K562 (cell line): Measurements from ENCODE around the gene TERB1. TPM values are rescaled to one million over a fixed set of nuclear protein-coding genes. Genes with fewer than 3 reads are reported as not detected.
A peak's percentile ranks its signal among the peaks of the same experiment; 100 is the strongest.

Source experiments
- ATAC-seq: fragments of 200-7000 bp; cut with Tn5 transposase; 3 replicates; pipeline ENCODE4 v1.9.1; 2020; ENCODE audit warnings: moderate library complexity
- BruUV-seq: library from RNA; stranded (reverse); fragments of 400-500 nt; replicated peaks from 2 replicates; lab custom pipeline; 2021; lab: Mats Ljungman, UMichigan
- CTCF ChIA-PET: fragments of 300-600 bp; formaldehyde crosslinking; extraction: SDS; loops from one replicate; lab custom pipeline; 2021; ENCODE audit warnings: low intra/inter-chr PET ratio; lab: Yijun Ruan, JAX
- POLR2A ChIA-PET: fragments of 300-600, 350-650 bp; sonication (Branson Sonifier 250); formaldehyde crosslinking; extraction: SDS; loops from one replicate; lab custom pipeline; 2021; ENCODE audit warnings: antibody characterized with exemption, inconsistent platforms; lab: Yijun Ruan, JAX
- DNase-seq, 4 experiments: peaks; one replicate each; pipeline versions ENCODE4 v3.0.0 to v3.0.0-alpha.2; 2011 to 2018; ENCODE audit warnings: low spot score in 3 of 4, mixed read lengths in 3 of 4; ENCODE audit errors: extremely low read depth in 1 of 4
- FAIRE-seq: peaks from 2 replicates; lab custom pipeline; 2011; peaks lifted over from hg19 to GRCh38; lab: Jason Lieb, UNC
- H2AFZ ChIP-seq: 2 replicates; pipeline ENCODE4 v1.6.0; 2011; ENCODE audit warnings: low read depth, low read length, control low read depth, inconsistent platforms
- H3K27ac ChIP-seq: fragments of 200-600 bp; 3 replicates; pipeline ENCODE4 v1.8.0; 2011; ENCODE audit warnings: low read depth, mild to moderate bottlenecking, control low read depth, inconsistent platforms, low read length, moderate library complexity, mixed read lengths; ENCODE audit errors: extremely low read depth
- H3K27me3 ChIP-seq, 2 experiments: fragments of 300-600 bp in 1 of 2; 2 replicates in 1 of 2; 3 replicates in 1 of 2; pipeline versions ENCODE4 v1.6.0 to v1.8.0; 2011; ENCODE audit warnings: inconsistent platforms in 2 of 2, low read length in 2 of 2, mild to moderate bottlenecking in 1 of 2, mixed read lengths in 1 of 2, moderate library complexity in 1 of 2; ENCODE audit not compliant: control insufficient read depth in 2 of 2, insufficient read depth in 2 of 2
- H3K36me3 ChIP-seq: fragments of 300-600 bp; 3 replicates; pipeline ENCODE4 v1.8.0; 2011; ENCODE audit warnings: mild to moderate bottlenecking, low read length, inconsistent platforms; ENCODE audit not compliant: control insufficient read depth, insufficient read depth
- H3K4me1 ChIP-seq, 2 experiments: fragments of 200-600 bp in 1 of 2; replicated peaks in 1 of 2; 2 replicates in 1 of 2; 3 replicates in 1 of 2; pipeline versions ENCODE4 v1.5.1 to v1.8.0; 2011; ENCODE audit warnings: inconsistent platforms in 2 of 2, low read length in 2 of 2, mild to moderate bottlenecking in 1 of 2, mixed read lengths in 1 of 2, moderate library complexity in 1 of 2; ENCODE audit not compliant: control insufficient read depth in 2 of 2, insufficient read depth in 2 of 2
- H3K4me2 ChIP-seq: 2 replicates; pipeline ENCODE4 v1.6.1; 2011; ENCODE audit warnings: low read length, control low read depth, inconsistent platforms, mixed read lengths; ENCODE audit not compliant: insufficient read depth
- H3K4me3 ChIP-seq: fragments of 200-600 bp; sonication (generic), shearing (Covaris generic); 2 replicates; pipeline ENCODE4 v1.5.1; 2016; ENCODE audit warnings: control low read depth, inconsistent platforms
- H3K79me2 ChIP-seq: fragments of 200-600 bp; 3 replicates; pipeline ENCODE4 v1.8.0; 2011; ENCODE audit warnings: low read length, inconsistent platforms; ENCODE audit not compliant: control insufficient read depth, insufficient read depth
- H3K9ac ChIP-seq, 2 experiments: 2 replicates each; pipeline versions ENCODE4 v1.6.0 to v1.6.1; 2011; ENCODE audit warnings: low read depth in 2 of 2, low read length in 2 of 2, control low read depth in 1 of 2, inconsistent platforms in 1 of 2, mild to moderate bottlenecking in 1 of 2, mixed read lengths in 1 of 2; ENCODE audit not compliant: insufficient read depth in 1 of 2
- H3K9me1 ChIP-seq: one replicate; pipeline ENCODE4 v1.6.0; 2011; ENCODE audit warnings: inconsistent platforms, mild to moderate bottlenecking, low read length, moderate library complexity; ENCODE audit not compliant: control insufficient read depth, insufficient read depth
- H3K9me3 ChIP-seq: replicated peaks from 2 replicates; pipeline ENCODE4 v1.5.1; 2011; ENCODE audit warnings: low read depth, low read length, inconsistent platforms; ENCODE audit not compliant: control insufficient read depth, insufficient read depth
- H4K20me1 ChIP-seq: replicated peaks from 2 replicates; pipeline ENCODE4 v1.6.1; 2011; ENCODE audit warnings: low read length, inconsistent platforms, mixed read lengths; ENCODE audit not compliant: control insufficient read depth, insufficient read depth
- CBFA2T2 ChIP-seq: fragments of 450-650 bp; conservative IDR thresholded peaks from 2 replicates; pipeline ENCODE4 v1.6.1; 2017; ENCODE audit warnings: mild to moderate bottlenecking
- CREBBP ChIP-seq: IDR thresholded peaks from one replicate; pipeline ENCODE4 v1.6.1; 2012; ENCODE audit warnings: low read depth, mild to moderate bottlenecking, control low read depth, inconsistent platforms, low read length
- EHMT2 ChIP-seq: fragments of 450-650 bp; IDR thresholded peaks from 2 replicates; pipeline ENCODE4 v1.6.1; 2018; ENCODE audit warnings: antibody characterized with exemption
- EP300 ChIP-seq: IDR thresholded peaks from 2 replicates; pipeline ENCODE4 v1.6.1; 2012; ENCODE audit warnings: low read length, improper control_type of control experiment
- ERF ChIP-seq: fragments of 450-650 bp; formaldehyde crosslinking; IDR thresholded peaks from 2 replicates; pipeline ENCODE4 v1.4.0; 2020; ENCODE audit warnings: mild to moderate bottlenecking, mixed read lengths
- FOSL1 ChIP-seq: fragments of 200-800 bp; sonication (Bioruptor generic); conservative IDR thresholded peaks from 2 replicates; pipeline ENCODE4 v1.6.1; 2016; ENCODE audit warnings: missing genetic modification characterization, missing compliant biosample characterization
- MCM2 ChIP-seq: fragments of 450-650 bp; IDR thresholded peaks from 2 replicates; pipeline ENCODE4 v1.6.1; 2017; ENCODE audit warnings: low read depth, mild to moderate bottlenecking
- MXI1 ChIP-seq: IDR thresholded peaks from 2 replicates; pipeline ENCODE4 v1.6.1; 2011; ENCODE audit warnings: low read depth, mild to moderate bottlenecking, improper control_type of control experiment, low read length
- POLR2AphosphoS5 ChIP-seq: IDR thresholded peaks from 2 replicates; pipeline ENCODE4 v1.6.1; 2011; ENCODE audit warnings: mild to moderate bottlenecking, low read depth, low read length, moderate library complexity; ENCODE audit not compliant: control insufficient read depth, insufficient read depth
- ZBTB1 ChIP-seq: sonication (generic); formaldehyde crosslinking; IDR thresholded peaks from 2 replicates; pipeline ENCODE4 v1.8.1; 2023; ENCODE audit warnings: missing genetic modification reagents, low read depth, mild to moderate bottlenecking, borderline replicate concordance
- ZC3H4 ChIP-seq: sonication (generic); formaldehyde crosslinking; IDR thresholded peaks from 2 replicates; pipeline ENCODE4 v1.9.0; 2021; ENCODE audit warnings: missing genetic modification reagents, borderline replicate concordance
- ZFP36 ChIP-seq: fragments of 150-350 bp; IDR thresholded peaks from 2 replicates; pipeline ENCODE4 v1.6.1; 2018; ENCODE audit warnings: low read length, low read depth; ENCODE audit not compliant: partially characterized antibody
- WGBS: fragments of 100-300 bp; shearing (Covaris generic); methylation state at CpG from one replicate; pipeline ENCODE4 v1.1.6; 2016; ENCODE audit warnings: low coverage, mixed read lengths; ENCODE audit not compliant: insufficient coverage; ENCODE audit errors: missing lambda C conversion rate; 5-methylcytosine and 5-hydroxymethylcytosine counted together
- in situ Hi-C: fragments of 300-500 bp; cut with MboI; formaldehyde crosslinking; loops from 4 replicates; pipeline ENCODE4 v1.15.0; 2018; ENCODE audit warnings: inconsistent platforms, mixed read lengths
- intact Hi-C: fragments of 100-400 bp; cut with micrococcal nuclease; formaldehyde crosslinking; loops from 2 replicates; pipeline ENCODE4 v1.14.2; 2022
- polyA plus RNA-seq, 8 experiments: library from polyadenylated mRNA; depleted of rRNA in 4 of 8; stranded (reverse) in 5 of 8; unstranded in 3 of 8; fragments of >200 nt; fragmentation: Nextera tagmentation in 2 of 8; fragmentation: Illumina TruSeq in 1 of 8; extraction: Ambion mirVana in 2 of 8; extraction: Trizol in 1 of 8; gene quantifications; 2 replicates each; pipeline versions ENCODE4 v1.2.1 to v1.2.3, GENCODE V29; 2011 to 2014; ENCODE audit warnings: inconsistent platforms in 1 of 8, missing spikeins in 1 of 8
- total RNA-seq, 7 experiments: library from RNA; depleted of rRNA in 6 of 7; stranded (reverse); fragments of >200 nt in 6 of 7; fragmentation: Illumina TruSeq in 2 of 7; extraction: Trizol in 2 of 7; gene quantifications; 2 replicates each; pipeline versions ENCODE4 v1.2.1 to v1.2.3, GENCODE V29; 2011 to 2021; ENCODE audit warnings: low replicate concordance in 1 of 7
- TF ChIP-seq, protein P1 (sequence below), 2 experiments: IDR thresholded peaks; 2 replicates each; pipeline ENCODE4 v1.6.1; 2011; ENCODE audit warnings: borderline replicate concordance in 1 of 2, control low read depth in 1 of 2, low read depth in 1 of 2, low read length in 1 of 2, mild to moderate bottlenecking in 1 of 2, mixed read lengths in 1 of 2, moderate library complexity in 1 of 2; ENCODE audit not compliant: insufficient read depth in 1 of 2, insufficient read length in 1 of 2, poor library complexity in 1 of 2, severe bottlenecking in 1 of 2; ENCODE audit errors: extremely low read depth in 1 of 2

TERB1 gene
- total and polyA plus RNA-seq, 9 of the 15 experiments (the other 6 are each of a cell fraction or from before 2014, with no cell fraction given): not detected

DNA sequence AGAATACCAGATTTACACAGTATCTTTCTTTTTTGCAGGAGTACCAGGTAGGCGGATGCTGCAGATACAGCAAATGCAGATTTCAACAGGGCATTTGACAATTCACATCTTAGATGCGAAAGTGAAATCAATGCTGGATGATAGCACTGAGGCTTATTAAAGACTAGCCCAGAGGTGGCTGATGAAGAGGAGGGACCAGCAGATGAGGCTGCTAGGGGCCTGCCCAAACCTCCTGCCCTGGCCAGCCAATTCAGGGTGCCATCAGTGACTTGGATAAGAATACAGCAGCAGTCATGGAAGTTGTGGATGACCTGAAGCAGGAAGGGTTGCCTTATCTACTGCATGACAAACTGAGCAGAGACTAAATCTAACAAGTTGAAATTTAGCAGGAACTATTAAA is 48.4 kb downstream of the TERB1 start:
- no peak for DNase-seq

DNA sequence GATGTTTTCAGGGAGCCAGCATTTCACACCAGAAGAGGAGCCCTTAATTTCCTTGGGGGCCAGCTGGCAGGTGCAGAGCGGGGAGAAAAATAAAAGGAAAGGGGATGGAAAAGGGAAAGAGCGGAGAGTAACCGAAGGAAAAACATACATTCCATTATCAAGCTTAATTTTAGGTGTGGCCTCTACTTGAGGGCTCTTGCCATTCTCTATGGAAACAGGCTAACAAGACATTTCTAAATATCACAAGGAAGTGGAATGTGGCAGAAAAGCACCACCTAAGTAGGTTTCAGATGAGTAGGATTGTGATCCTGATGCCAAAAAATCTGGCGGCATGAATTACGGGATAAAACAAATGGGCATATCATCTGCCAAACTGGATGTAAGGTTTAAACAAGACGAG is 49.0 kb downstream of the TERB1 start:
- intact Hi-C loops: no loop called here
- H3K4me2 ChIP-seq: peak overlapping the region; percentile 99
- ChIA-PET POLR2A (interaction anchor here (0.7 to 2.0 kb wide), 4 partner anchors 14 to 129 kb away, joined by 3 to 8 read pairs (median 4); no protein-coding TSS in a partner anchor), CTCF (interaction anchor here (1.1 kb wide), 1 partner anchor 144 kb away, joined by 3 read pairs; no protein-coding TSS in a partner anchor)
- DNase-seq: no peak
- ATAC-seq: no peak
- WGBS: 64% methylated on average over 6 of the region's 6 CpGs
- no TSS peak for BruUV-seq
- H3K27me3 ChIP-seq: no peaks in the 10 kb centered on the region
- peaks cover 28% of the 10 kb centered on the region for H3K36me3 ChIP-seq
- H3K4me1 ChIP-seq: peaks cover 9 to 15% of the 10 kb centered on the region in 2 experiments; a peak in 4 of 5 replicates
- H2AFZ ChIP-seq: peak overlapping the region; percentile 91
- no peaks in the 10 kb centered on the region for H3K9me1 ChIP-seq
- no peak for FAIRE-seq
- in situ Hi-C loops: no loop called here
- H3K27ac ChIP-seq: no peak overlapping the region
- peaks cover 10% of the 10 kb centered on the region for H4K20me1 ChIP-seq
- H3K9ac ChIP-seq: peak overlapping the region in 1 of 2 experiments; percentile 96; a peak in 1 of 4 replicates
- peaks cover 38% of the 10 kb centered on the region for H3K79me2 ChIP-seq
- no peaks in the 10 kb centered on the region for H3K9me3 ChIP-seq
- no peak overlapping the region for H3K4me3 ChIP-seq
- TF ChIP-seq EP300 (no peak), CREBBP (no peak), EHMT2 (no peak), MXI1 (no peak), ERF (no peak), CBFA2T2 (no peak), ZBTB1 (CRISPR knock-in tag) (no peak), FOSL1 (tag) (no peak), MCM2 (no peak), POLR2AphosphoS5 (no peak)
- TF ChIP-seq, protein P1, sequence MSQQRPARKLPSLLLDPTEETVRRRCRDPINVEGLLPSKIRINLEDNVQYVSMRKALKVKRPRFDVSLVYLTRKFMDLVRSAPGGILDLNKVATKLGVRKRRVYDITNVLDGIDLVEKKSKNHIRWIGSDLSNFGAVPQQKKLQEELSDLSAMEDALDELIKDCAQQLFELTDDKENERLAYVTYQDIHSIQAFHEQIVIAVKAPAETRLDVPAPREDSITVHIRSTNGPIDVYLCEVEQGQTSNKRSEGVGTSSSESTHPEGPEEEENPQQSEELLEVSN (IDR thresholded peaks at IDR 0.05; ENCODE audit: borderline replicate concordance in 1 of 2, extremely low read depth in 1 of 2, insufficient read depth in 1 of 2, insufficient read length in 1 of 2, low read depth in 1 of 2, low read length in 1 of 2, poor library complexity in 1 of 2, severe bottlenecking in 1 of 2): no peak

More for the DNA sequence above, 48.4 kb downstream of the TERB1 start:
- Histone ChIP-seq H4K20me1 (peaks cover 10% of the 10 kb centered on the region), H3K36me3 (peaks cover 23% of the 10 kb centered on the region), H2AFZ (no peak overlapping the region), H3K27ac (no peak overlapping the region), H3K9me3 (no peaks in the 10 kb centered on the region), H3K9me1 (no peaks in the 10 kb centered on the region), H3K79me2 (peaks cover 34% of the 10 kb centered on the region), H3K4me1 (peaks cover 9 to 15% of the 10 kb centered on the region in 2 experiments; a peak in 4 of 5 replicates), H3K4me3 (no peak overlapping the region), H3K9ac (no peak overlapping the region), H3K4me2 (no peak overlapping the region), H3K27me3 (no peaks in the 10 kb centered on the region)
- BruUV-seq: no TSS peak
- CTCF ChIA-PET: no interaction called here
- no peak for FAIRE-seq
- TF ChIP-seq ZC3H4 (CRISPR knock-in tag) (no peak), ZFP36 (peak; percentile 75)
- no peak for ATAC-seq
- intact Hi-C loops: no loop called here
- WGBS: 86% methylated on average over 2 of the region's 2 CpGs
- POLR2A ChIA-PET: interaction anchor here (1.2 kb wide), 1 partner anchor 19 kb away, joined by 3 read pairs; no protein-coding TSS in a partner anchor
- in situ Hi-C loops: no loop called here
